Activated CD8-positive, alpha-beta memory T cell treated with anti-CD3 and anti-CD28 coated beads, Interleukin-2, amount 50 U/mL, for 24 hours (primary cell): ENCODE results near the gene ENPP1.

Experiments used
- DNase-seq: peaks from one replicate; pipeline ENCODE4 v3.0.0-alpha.2; 2020; ENCODE audit errors: extremely low read depth

ENPP1 gene

DNA sequence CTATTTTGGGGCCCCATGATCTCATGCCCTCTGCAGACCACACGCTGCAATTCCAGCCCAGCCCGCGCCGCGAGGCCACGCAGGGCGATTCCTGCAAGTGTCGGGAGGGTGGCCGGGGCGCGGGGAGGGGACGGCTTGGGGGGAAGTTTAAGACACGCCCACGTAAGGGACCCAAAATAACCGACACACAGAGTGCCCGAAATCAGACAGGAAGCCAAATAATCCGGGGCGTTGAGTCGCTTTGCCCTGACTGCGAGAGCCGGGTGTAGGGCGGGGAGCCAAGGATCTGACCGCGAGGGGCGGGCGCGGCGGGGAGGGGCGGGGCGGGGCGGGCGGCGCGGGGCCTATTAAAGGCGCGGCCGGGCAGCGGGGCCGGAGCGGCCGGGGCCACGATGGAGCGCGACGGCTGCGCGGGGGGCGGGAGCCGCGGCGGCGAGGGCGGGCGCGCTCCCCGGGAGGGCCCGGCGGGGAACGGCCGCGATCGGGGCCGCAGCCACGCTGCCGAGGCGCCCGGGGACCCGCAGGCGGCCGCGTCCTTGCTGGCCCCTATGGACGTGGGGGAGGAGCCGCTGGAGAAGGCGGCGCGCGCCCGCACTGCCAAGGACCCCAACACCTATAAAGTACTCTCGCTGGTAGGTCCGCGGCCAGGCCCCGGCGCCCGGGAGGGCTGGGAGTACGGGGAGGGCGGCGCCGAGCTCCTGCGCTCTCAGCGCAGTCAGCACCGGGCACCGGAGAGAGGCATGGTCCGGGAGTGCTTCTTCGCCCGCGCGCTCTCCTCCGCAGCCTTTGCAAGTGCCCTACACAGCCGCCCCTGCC, at the start of gene ENPP1:
Gene ENPP1 (plus strand): TSS at position 377 of the 816 bp plus-strand sequence. CDS start 16 bp downstream, at position 393.
- peak; percentile 20 for DNase-seq

DNA sequence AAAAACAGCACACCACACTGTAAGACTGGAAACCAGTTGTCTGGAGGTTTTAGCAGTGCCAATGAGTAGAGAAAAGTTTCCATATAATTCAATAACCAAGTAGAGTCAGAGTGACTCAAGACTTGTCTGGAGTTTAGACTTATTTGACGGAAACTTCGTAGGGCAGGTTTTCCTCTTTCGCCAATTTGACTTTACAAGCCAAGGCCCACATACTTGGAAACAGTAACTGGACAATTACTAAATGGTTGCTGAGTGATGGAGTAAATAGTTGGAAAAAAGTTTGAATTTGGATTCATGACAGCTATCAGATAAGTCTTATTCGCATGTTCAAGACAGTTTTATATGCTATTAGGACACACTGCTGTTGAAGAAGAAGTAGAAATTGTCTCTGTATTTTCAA, 48.9 kb upstream of the ENPP1 start:
- no peak for DNase-seq

DNA sequence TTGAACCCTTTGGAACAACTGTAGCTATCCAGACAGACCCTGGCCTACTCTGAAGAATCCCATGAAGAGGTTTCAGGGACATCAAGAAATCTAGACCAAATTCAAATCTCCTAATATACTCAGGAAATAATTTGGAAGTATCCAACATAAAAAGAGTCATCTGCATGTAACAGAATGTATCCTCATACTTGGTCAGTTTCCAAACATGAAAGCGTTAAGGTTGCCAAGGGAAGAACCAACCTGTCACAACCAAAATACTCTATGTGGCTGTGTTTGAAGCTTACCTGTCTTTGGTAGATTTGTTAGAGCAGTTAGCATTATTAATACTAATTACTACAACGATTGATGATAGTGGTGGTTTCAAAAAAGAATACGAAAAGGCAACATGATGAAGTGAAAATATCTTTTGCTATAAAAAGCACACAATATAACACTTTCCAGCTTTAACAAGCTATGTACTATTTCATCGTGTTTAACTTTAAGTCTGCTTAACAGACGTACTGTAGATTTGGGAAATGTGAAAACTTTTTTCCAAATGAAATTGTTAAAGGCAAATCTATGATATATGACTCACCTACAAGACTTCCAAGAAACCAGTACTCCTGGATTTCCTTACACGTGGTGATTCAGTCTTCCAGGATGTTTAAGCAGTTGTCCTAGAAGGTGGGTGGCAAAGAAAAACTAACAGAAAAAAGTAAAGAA, 46.6 kb upstream of the ENPP1 start:
- no peak for DNase-seq

DNA sequence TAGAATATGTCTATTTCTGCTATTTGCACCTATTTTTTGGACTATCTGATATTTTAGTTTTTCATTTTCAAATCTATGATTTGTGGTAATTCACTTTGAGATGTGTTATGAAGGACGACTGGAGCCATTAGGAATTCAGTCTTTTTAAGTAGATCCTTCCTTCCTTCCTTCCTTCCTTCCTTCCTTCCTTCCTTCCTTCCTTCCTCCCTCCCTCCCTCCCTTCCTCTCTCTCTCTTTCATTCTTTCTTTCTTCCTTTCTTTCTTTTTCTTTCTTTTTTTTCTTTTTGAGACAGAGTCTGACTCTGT, 46.1 kb upstream of the ENPP1 start:
- DNase-seq: no peak

DNA sequence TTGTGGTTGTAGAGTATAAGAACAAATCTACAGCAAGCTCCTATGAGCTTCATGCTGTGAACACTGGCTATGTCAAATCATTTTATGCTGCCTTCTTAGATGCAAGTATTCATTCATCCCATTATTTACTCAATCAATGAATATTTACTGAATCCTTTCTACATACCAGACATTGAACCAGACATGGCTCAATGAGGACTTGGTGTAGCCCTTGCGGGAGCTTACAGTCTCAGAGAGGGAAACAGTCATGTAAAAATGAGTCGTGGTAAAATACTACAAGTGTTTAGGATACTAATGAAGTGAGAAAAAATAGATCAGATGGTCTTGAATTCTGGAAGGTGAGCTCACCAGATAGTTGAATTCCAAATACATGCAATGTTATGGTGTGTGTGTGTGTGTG, 44.8 kb upstream of the ENPP1 start:
- no peak for DNase-seq

DNA sequence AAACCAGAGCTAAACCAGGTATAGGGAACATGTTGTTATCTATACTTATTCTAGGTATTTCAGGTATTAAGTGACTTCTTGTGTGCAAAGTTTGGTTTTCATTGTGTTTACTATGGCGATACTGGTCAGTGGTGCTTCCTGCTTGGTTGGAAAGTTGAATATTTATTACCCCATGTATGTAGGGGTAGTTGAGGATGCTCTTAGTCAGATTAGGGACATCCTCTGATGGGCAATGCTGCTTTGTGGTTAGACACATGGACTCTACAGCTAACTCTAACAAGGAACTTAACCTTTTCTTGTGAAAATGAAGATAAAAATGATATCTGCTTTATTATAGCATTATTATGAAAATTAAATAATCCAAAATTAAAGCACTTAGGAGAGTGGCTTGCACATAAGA, 44.1 kb upstream of the ENPP1 start:
- no peak for DNase-seq

DNA sequence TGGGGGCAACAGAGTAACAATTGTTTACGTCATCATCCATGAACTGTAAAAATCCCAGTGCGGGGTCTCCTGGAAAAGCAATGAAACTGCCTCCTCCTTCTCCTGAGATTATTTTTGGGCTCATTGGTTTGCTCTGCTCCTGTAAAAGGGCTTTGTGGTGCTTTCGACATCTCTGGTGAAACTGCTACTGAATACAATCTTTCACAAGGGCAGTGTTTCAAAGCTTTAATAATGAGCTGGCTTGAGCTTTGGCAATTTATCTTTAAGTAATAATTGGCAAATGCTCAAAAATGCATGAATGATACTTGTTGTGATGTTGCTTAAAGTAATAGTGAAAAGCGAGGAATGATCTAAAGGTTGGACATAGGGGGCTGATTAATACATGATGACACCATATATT, 43.5 kb upstream of the ENPP1 start:
- DNase-seq: no peak

DNA sequence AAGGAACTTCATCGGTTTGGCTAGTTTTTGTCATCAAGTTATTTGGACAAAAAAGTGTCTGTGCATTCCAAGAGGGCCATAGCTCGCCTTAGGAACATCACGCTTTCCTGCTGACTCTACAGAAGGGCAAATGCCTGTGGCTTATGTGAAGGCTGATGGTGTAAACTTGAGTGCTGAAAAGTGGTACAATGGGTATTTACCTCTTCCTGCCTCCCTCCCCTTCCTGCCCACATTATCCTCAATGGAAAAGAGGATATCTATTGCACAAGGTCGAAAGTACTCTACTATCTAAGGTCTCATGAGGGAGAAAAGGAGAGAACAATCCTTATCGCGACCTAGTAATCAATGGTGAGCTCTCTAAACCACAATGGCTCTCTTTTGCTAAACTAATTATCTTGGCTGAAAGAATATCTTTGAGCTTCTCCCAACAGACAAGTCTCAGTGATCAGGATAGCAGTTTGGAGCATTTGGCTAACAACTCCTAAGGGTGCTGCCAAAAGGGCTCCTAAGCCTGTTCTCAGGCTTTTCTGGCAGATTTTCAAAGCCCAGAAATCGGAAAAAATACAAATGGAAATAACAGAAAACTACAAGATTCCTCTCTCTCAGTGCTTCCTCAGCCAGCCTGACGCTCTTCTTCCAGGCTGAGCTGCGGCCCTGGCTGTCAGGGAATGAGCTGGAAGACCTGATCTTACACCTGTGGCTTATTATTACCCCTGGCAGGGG, 42.6 kb upstream of the ENPP1 start:
- DNase-seq: no peak

DNA sequence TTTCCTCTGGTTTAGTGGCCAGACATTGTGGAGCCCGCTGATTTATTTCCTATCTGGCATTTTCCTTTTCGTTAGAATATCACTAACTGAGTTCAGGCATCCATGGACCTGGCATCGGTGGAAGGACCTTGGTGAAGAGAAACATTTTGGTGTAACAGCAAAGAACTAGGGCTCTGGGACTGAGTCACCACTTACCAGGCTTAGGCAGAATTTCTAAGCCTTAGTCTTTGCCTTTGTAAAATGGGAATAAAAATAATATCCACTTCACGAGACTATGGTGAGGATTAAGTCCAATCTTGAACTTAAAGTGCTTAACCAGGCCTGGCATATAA, 42.0 kb upstream of the ENPP1 start:
- DNase-seq: no peak

DNA sequence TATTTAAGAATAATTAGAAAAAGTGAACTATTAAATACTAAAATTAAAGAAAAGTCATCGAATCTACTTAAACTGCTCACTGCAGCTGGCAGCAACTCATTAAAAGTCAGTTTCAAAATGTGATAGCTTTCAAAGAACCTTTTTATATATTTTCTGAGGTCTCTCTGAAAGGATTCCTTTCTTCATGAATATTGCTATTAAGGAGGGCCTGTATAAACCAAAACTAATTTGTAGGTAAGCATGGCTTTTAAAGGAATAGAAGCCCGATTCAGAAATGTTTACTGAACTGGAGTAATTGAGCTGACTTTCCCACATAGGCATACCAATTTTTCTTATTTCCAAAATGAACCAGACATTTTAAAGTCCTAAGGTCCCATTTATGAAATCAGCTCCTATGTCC, 41.2 kb upstream of the ENPP1 start:
- DNase-seq: no peak

DNA sequence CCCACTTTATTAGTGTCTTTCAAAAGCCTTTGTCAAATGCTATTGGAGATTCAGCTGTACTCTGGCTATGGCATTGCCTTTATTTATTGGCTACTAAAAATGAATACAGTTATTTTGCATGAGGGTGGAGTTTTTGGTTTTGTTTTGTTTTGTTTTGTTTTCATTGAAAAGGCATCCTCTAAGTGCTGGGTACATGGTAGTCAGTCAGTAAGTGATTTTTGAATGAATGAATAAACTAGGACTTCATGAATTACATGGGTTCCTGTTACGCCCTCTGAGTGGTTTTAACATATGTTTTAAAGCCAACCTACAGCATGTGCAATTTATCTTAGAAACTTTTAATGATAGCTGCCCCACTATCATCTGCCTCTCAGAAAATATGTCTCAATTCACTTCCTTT, 38.9 kb upstream of the ENPP1 start:
- no peak for DNase-seq

DNA sequence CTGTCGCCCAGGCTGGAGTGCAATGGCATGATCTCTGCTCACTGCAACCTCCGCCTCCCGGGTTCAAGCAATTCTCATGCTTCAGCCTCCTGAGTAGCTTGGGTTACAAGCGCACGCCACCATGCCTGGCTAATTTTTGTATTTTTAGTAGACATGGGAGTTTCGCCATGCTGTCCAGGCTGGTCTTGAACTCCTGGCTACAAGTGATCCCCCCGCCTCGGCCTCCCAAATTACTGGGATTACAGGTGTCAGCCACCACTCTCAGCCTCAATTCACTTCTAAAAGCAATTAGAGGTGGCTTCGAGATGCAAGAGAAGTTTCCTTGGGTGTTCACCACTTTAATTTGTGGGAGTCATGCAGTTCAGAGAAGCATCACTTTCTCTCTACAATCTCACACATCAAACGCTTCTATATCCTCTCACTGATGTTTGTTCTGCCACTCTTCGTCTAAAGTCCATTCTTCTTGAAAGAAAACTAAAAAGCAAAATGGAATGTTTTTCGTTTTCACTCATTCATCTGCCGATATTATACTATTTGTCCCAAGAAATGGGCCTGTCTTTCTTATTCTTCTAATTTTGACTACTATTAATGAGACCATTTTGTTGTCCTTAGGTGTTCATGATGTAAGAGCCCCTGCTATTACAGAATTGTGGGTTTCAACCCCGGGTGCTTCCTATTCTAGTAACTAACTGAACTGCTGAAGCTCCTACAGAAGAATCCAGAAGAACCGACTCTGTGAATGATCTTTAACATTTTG, 38.3 kb upstream of the ENPP1 start:
- DNase-seq: no peak

DNA sequence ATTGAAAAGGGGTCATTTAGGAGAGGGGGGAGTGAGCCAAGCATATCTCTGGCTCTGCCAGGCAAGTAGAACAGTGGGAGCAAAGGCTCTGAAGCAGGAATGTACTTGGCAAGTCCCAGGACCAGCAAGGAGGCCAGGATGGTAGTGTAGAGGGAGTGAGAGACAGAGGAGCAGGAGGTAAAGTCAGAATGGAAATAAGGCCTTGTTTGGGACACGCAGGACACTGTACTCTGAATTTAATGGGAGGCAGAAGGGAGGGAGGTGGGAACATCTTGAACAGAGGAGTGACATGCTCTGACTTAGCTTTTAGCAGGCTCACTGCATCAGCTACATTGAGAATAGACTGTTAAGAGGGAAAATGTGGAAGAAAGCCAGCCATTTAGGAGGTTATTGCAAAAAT, 37.0 kb upstream of the ENPP1 start:
- no peak for DNase-seq

DNA sequence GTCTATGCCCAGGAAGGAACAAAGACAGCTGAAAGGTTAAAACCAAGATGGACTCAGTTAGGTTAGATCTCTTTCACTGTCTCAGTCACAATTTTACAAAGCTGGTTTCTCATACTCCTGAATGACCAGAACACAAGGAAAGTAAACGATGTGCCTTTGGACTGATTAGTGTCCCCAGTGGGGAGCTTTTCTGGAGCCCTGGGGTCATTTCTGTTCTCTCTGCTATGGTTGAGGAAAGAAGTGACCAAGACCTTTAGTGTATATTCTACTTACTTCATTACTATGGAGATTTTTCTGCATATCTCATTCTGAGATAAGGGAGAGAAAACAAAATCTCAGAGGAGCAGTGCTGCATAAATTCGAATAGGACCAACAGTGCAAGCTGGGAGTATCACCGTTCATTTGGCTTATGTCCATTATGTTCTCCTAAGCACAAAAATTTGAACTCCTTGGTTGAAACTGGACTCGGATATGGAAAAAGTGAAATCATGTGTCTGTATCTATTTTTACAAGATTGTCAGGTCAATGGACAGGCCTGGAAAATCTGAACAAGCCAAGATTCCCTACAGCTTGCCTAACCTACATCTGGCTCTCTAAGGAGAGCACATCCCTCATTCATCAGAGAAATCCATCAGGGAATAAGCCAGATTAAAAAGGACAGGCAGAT, 34.4 kb upstream of the ENPP1 start:
- DNase-seq: no peak

DNA sequence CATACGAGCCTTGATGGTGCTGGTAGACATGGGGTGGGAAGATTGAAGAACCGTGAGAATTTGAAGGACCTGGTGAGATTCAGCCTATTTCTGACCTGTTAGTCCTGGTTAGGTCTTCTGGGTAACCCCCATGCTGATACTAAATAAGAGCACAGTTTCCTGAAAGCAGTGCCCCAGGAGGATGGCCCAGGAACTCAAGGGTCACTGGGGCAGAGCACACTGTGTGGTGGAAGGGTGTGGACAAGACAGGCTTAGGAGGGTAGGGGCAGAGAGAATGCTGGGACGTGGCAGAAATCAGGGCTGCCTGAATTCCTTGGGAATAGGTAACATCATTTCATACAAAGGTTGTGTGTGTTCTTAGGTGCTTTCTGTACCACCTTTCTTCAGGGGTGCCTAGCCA, 31.9 kb upstream of the ENPP1 start:
- DNase-seq: no peak

DNA sequence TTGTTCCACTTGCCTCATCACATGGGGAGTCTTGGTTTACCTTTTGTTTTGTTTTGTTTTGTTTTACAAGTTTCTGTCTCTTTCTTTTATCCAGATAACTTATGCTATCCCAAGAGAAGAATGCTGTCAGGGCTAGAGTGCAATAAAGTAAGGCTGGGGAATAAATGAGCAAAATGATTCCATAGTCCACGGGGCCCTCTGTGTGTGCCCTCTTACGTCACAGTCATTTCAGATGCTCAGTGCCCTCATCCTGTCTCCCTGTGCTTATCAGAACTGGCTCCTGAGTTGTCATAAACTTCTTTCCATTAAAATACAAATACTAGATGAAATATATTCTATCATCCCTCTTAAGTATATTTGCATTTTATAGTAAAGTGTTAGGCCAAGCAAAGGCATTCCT, 30.8 kb upstream of the ENPP1 start:
- no peak for DNase-seq

DNA sequence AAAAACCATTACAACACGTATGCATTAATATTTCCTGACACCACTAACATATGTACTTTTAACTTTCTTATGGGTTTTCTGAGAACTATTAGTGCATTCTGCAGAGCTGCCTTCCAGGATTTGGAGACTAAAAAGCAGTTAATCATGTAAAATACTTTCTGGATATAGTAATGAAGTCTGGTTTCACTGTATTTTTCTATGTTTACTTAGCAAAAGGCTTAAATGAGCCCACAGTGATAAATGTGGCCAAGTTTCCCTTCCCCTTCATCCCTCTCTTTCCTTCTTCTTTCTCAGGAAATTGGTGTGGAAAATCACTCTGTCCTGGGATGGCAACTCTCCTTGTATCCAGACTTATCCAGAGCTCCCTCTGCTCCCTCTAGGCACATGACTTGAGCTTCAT, 29.7 kb upstream of the ENPP1 start:
- DNase-seq: no peak

DNA sequence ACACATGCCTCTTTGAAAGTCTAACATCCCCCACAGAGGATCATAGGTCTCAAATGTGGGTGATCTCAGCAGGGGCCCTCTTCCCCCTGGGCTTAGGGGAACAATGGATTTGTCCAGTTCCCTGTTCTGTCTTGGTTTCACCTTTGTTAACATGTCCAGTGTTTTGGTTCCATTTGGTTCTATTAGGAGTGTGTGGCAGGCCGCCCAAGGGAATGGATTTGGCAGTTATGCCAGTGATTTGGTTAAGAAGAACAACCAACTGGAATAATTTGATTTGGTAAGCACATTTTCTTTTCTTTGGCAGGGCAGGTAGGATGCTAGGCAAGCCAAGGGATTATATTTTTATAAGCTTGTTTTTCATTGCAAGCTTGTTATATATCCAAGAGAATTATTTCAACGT, 28.5 kb upstream of the ENPP1 start:
- no peak for DNase-seq

DNA sequence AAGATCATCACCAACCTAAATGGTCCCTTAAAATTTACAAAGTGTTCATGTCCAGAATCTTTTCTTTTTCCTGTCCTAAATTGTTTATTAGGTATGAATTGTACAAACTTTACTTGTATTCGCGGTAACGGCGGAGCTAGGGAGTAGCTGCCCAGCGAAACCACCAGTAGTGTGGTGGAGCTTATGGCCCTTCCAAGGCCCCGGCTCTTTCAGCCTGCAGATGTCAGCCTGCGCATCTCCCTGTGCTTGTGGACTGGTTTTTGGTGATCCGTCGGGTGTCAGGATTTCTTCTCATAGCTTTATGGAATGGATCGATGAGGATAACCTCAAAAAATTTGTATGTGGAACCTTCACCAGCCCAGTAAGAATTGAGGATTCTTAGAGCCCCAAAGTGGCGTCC, 27.2 kb upstream of the ENPP1 start:
- no peak for DNase-seq

DNA sequence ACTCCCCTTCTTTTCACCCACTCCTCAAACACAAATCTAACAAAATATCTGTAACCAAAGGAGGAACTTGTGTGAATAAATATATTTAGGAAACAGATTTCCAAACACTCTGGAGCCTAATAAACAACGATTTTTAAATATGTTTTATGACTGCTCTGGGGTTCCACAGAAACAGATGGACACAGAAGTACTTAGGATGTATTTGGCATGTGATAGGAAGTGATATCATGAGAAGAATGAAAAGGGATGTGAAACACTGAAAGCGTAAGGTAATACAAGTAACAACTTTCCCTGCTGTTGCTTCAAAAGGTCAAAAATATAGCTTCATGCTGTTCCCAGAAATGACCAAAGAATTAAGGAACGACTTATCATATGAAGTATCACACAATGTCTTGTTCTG, 26.1 kb upstream of the ENPP1 start:
- DNase-seq: no peak

DNA sequence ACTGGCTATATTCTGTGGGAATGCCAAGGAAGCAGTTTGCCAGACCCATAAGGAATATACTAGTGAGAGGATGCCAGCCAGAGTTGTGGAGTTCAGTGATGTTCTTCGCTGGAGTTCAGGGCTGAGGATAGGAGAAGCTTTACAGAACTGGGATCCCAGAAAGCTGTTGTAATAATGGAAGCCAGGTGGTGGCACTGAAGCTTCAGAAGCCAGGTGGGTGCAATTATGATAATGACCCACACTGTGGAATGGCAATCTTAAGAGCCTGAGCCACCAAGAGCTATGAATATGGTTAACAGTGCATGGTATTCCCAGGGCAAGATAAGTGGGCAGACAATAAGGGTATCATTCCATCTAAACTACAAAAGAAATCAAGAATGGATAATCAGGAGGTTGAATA, 25.1 kb upstream of the ENPP1 start:
- DNase-seq: no peak

DNA sequence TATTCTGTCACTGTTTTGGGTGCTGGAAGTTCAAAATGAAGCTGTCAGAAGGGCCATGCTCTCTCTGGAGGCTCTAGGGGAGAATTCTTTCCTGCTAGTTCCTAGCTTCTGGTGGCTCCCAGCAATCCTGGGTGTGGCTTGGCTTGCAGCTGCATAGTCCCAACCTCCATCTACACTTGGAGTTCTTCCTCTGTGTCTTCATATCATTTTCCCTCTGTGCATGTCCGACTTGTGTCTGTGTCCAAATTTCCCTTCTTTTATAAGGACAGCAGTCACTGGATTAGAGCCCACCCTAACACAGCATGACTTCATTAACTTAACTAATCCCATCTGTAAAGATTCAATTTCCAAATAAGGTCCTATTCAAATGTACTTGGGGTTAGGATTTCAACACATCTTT, 23.3 kb upstream of the ENPP1 start:
- DNase-seq: no peak
